GM21526 (cell line): ENCODE data around the gene TNFRSF14.

Experiments used
- ATAC-seq: cut with Tn5 transposase; IDR thresholded peaks from one replicate; pipeline ENCODE4 v1.9.1; 2021; ENCODE audit warnings: moderate library complexity; ENCODE audit not compliant: unreplicated experiment, low FRiP score

The TNFRSF14 gene

GRCh38 chr1:2556277-2556677 is at the start of gene TNFRSF14:
Gene TNFRSF14, plus strand, starts transcription at chr1:2556371. Its CDS starts 294 bp downstream, at chr1:2556665.
- ATAC-seq: no peak

GRCh38 chr1:2506901-2507565 is 49.1 kb upstream of the TNFRSF14 start:
- no peak for ATAC-seq

GRCh38 chr1:2507744-2508155 is 48.4 kb upstream of the TNFRSF14 start:
- no peak for ATAC-seq

- ATAC-seq: no peak
These were observed 48.0 kb upstream of the TNFRSF14 start for GRCh38 chr1:2508180-2508579.

GRCh38 chr1:2508751-2509150 is 47.4 kb upstream of the TNFRSF14 start:
- ATAC-seq: no peak

- no peak for ATAC-seq
These were observed 46.6 kb upstream of the TNFRSF14 start for GRCh38 chr1:2509589-2509988.

- no peak for ATAC-seq
These were observed 45.6 kb upstream of the TNFRSF14 start for GRCh38 chr1:2510366-2511155.

- ATAC-seq: no peak
These were observed 43.2 kb upstream of the TNFRSF14 start for GRCh38 chr1:2512862-2513421.

GRCh38 chr1:2513939-2514652 is 42.1 kb upstream of the TNFRSF14 start:
- ATAC-seq: no peak

GRCh38 chr1:2514863-2515762 is 41.1 kb upstream of the TNFRSF14 start:
- ATAC-seq: no peak

- ATAC-seq: no peak
These were observed 40.4 kb upstream of the TNFRSF14 start for GRCh38 chr1:2515763-2516080.

- ATAC-seq: no peak
These were observed 40.0 kb upstream of the TNFRSF14 start for GRCh38 chr1:2516124-2516523.

- no peak for ATAC-seq
These were observed 39.2 kb upstream of the TNFRSF14 start for GRCh38 chr1:2516946-2517345.

- no peak for ATAC-seq
These were observed 38.2 kb upstream of the TNFRSF14 start for GRCh38 chr1:2517966-2518365.

- no peak for ATAC-seq
These were observed 37.6 kb upstream of the TNFRSF14 start for GRCh38 chr1:2518528-2518927.

GRCh38 chr1:2519029-2519685 is 37.0 kb upstream of the TNFRSF14 start:
- ATAC-seq: no peak

GRCh38 chr1:2519729-2520128 is 36.4 kb upstream of the TNFRSF14 start:
- no peak for ATAC-seq

- no peak for ATAC-seq
These were observed 36.0 kb upstream of the TNFRSF14 start for GRCh38 chr1:2520206-2520605.

GRCh38 chr1:2520806-2521205 is 35.4 kb upstream of the TNFRSF14 start:
- ATAC-seq: no peak

GRCh38 chr1:2522230-2522629 is 33.9 kb upstream of the TNFRSF14 start:
- no peak for ATAC-seq
